IMR-90 (cell line): Measurements from ENCODE around the gene ZDHHC7. TPM values are rescaled to one million over a fixed set of nuclear protein-coding genes. Genes with fewer than 3 reads are reported as not detected.

Experiments
- ATAC-seq: fragments of 200-7000 bp; cut with Tn5 transposase; 2 replicates; pipeline ENCODE4 v1.9.1; 2020; ENCODE audit warnings: low read depth, mild to moderate bottlenecking, moderate library complexity
- BruUV-seq: library from RNA; stranded (reverse); fragments of 400-500 nt; replicated peaks from 2 replicates; lab custom pipeline; 2021; lab: Mats Ljungman, UMichigan
- CTCF ChIA-PET: fragments of 300-600 bp; formaldehyde crosslinking; extraction: SDS; loops from one replicate; lab custom pipeline; 2021; ENCODE audit warnings: antibody characterized with exemption; lab: Yijun Ruan, JAX
- POLR2A ChIA-PET: fragments of 300-600 bp; sonication (Branson Sonifier 250); formaldehyde crosslinking; loops from one replicate; lab custom pipeline; 2022; ENCODE audit warnings: antibody characterized with exemption; ENCODE audit not compliant: unreplicated experiment; lab: Charles Lee
- DNase-seq: peaks from one replicate; pipeline ENCODE4 v3.0.0; 2013
- H2AFZ ChIP-seq: replicated peaks from 2 replicates; pipeline ENCODE3; 2013; ENCODE audit warnings: low read length, mild to moderate bottlenecking; ENCODE audit not compliant: poor library complexity
- H2AK5ac ChIP-seq: 2 replicates; pipeline ENCODE4 v1.6.1; 2013; ENCODE audit warnings: low read depth, low read length, inconsistent platforms
- H2AK9ac ChIP-seq: replicated peaks from 2 replicates; pipeline ENCODE3; 2013; ENCODE audit warnings: mild to moderate bottlenecking, low read depth, low read length, moderate library complexity; ENCODE audit not compliant: poor library complexity
- H2BK120ac ChIP-seq: 2 replicates; pipeline ENCODE4 v1.6.1; 2013; ENCODE audit warnings: low read depth, low read length, inconsistent platforms
- H2BK15ac ChIP-seq: 3 replicates; pipeline ENCODE4 v1.6.1; 2013; ENCODE audit warnings: low read depth, low read length, inconsistent platforms
- H2BK20ac ChIP-seq: 2 replicates; pipeline ENCODE4 v1.6.1; 2013; ENCODE audit warnings: low read depth, mild to moderate bottlenecking, inconsistent platforms, low read length, moderate library complexity
- H2BK5ac ChIP-seq: 2 replicates; pipeline ENCODE4 v1.6.1; 2013; ENCODE audit warnings: mild to moderate bottlenecking, low read depth, low read length, inconsistent platforms; ENCODE audit not compliant: poor library complexity, severe bottlenecking
- H3K14ac ChIP-seq: replicated peaks from 2 replicates; pipeline ENCODE4 v1.6.1; 2013; ENCODE audit warnings: low read depth, low read length, inconsistent platforms
- H3K18ac ChIP-seq: 2 replicates; pipeline ENCODE4 v1.6.1; 2013; ENCODE audit warnings: low read depth, low read length, control low read depth
- H3K23ac ChIP-seq: 2 replicates; pipeline ENCODE4 v1.6.1; 2013; ENCODE audit warnings: low read depth, low read length, inconsistent platforms
- H3K27ac ChIP-seq: 2 replicates; pipeline ENCODE4 v1.5.1; 2013; ENCODE audit warnings: mild to moderate bottlenecking, control low read depth, low read length; ENCODE audit not compliant: insufficient read depth
- H3K27me3 ChIP-seq: 2 replicates; pipeline ENCODE4 v1.6.1; 2013; ENCODE audit warnings: low read length; ENCODE audit not compliant: control insufficient read depth, insufficient read depth
- H3K36me3 ChIP-seq: 2 replicates; pipeline ENCODE4 v1.6.1; 2013; ENCODE audit warnings: low read length, mixed read lengths; ENCODE audit not compliant: control insufficient read depth, insufficient read depth
- H3K4ac ChIP-seq: 2 replicates; pipeline ENCODE4 v1.6.1; 2013; ENCODE audit warnings: low read depth, low read length, inconsistent platforms
- H3K4me1 ChIP-seq: 2 replicates; pipeline ENCODE4 v1.6.1; 2013; ENCODE audit warnings: low read length, mixed read lengths; ENCODE audit not compliant: control insufficient read depth, insufficient read depth
- H3K4me2 ChIP-seq: 2 replicates; pipeline ENCODE4 v1.6.1; 2013; ENCODE audit warnings: low read depth, mild to moderate bottlenecking, control low read depth, low read length, moderate library complexity
- H3K4me3 ChIP-seq: 2 replicates; pipeline ENCODE4 v1.5.1; 2013; ENCODE audit warnings: low read depth, mild to moderate bottlenecking, control low read depth, low read length, moderate library complexity; ENCODE audit not compliant: insufficient read depth
- H3K56ac ChIP-seq: 2 replicates; pipeline ENCODE4 v1.6.1; 2013; ENCODE audit warnings: low read length, inconsistent platforms; ENCODE audit not compliant: insufficient read depth; ENCODE audit errors: extremely low read depth
- H3K79me1 ChIP-seq, 2 experiments: 2 replicates each; pipeline ENCODE4 v1.6.1; 2013; ENCODE audit warnings: low read length in 2 of 2, inconsistent platforms in 1 of 2, low read depth in 1 of 2
- H3K9ac ChIP-seq: 2 replicates; pipeline ENCODE4 v1.6.1; 2013; ENCODE audit warnings: low read depth, low read length, control low read depth
- H3K9me1 ChIP-seq: 2 replicates; pipeline ENCODE4 v1.6.1; 2013; ENCODE audit warnings: low read length, inconsistent platforms; ENCODE audit not compliant: insufficient read depth
- H3K9me3 ChIP-seq: 2 replicates; pipeline ENCODE4 v1.6.1; 2013; ENCODE audit warnings: low read length; ENCODE audit not compliant: control insufficient read depth, insufficient read depth
- H4K20me1 ChIP-seq: 2 replicates; pipeline ENCODE4 v1.6.1; 2013; ENCODE audit warnings: low read length, inconsistent platforms; ENCODE audit not compliant: insufficient read depth
- H4K5ac ChIP-seq: 2 replicates; pipeline ENCODE4 v1.6.1; 2013; ENCODE audit warnings: mild to moderate bottlenecking, low read depth, low read length, control low read depth
- H4K8ac ChIP-seq, 2 experiments: 2 replicates each; pipeline ENCODE4 v1.6.1; 2013; ENCODE audit warnings: low read depth in 2 of 2, low read length in 2 of 2, control low read depth in 1 of 2, inconsistent platforms in 1 of 2
- H4K91ac ChIP-seq: 2 replicates; pipeline ENCODE4 v1.6.1; 2013; ENCODE audit warnings: low read depth, low read length, inconsistent platforms; ENCODE audit not compliant: insufficient read depth
- BHLHE40 ChIP-seq: fragments of 150-350 bp; IDR thresholded peaks from 2 replicates; pipeline ENCODE4 v1.6.1; 2016; ENCODE audit warnings: mild to moderate bottlenecking, low read depth, low read length
- CEBPB ChIP-seq: IDR thresholded peaks from 2 replicates; pipeline ENCODE4 v1.6.1; 2012; ENCODE audit warnings: low read depth, low read length, improper control_type of control experiment
- CHD1 ChIP-seq: IDR thresholded peaks from 2 replicates; pipeline ENCODE4 v1.6.1; 2012; ENCODE audit warnings: low read depth, low read length, improper control_type of control experiment
- FOS ChIP-seq: fragments of 150-350 bp; IDR thresholded peaks from 2 replicates; pipeline ENCODE4 v1.6.1; 2016; ENCODE audit warnings: low read depth, low read length
- MAFK ChIP-seq: IDR thresholded peaks from 2 replicates; pipeline ENCODE4 v1.6.1; 2012; ENCODE audit warnings: low read depth, low read length, improper control_type of control experiment
- MAZ ChIP-seq: IDR thresholded peaks from 2 replicates; pipeline ENCODE4 v1.6.1; 2012; ENCODE audit warnings: low read depth, mild to moderate bottlenecking, low read length, improper control_type of control experiment, moderate library complexity, borderline replicate concordance
- MXI1 ChIP-seq: IDR thresholded peaks from 2 replicates; pipeline ENCODE4 v1.6.1; 2012; ENCODE audit warnings: low read depth, mild to moderate bottlenecking, low read length, moderate library complexity, borderline replicate concordance
- NFE2L2 ChIP-seq: fragments of 150-350 bp; IDR thresholded peaks from 2 replicates; pipeline ENCODE4 v1.6.1; 2016; ENCODE audit warnings: low read depth, mild to moderate bottlenecking, low read length
- POLR2A ChIP-seq: IDR thresholded peaks from 2 replicates; pipeline ENCODE4 v1.6.1; 2012; ENCODE audit warnings: mild to moderate bottlenecking, low read depth, low read length
- RAD21 ChIP-seq: IDR thresholded peaks from 2 replicates; pipeline ENCODE4 v1.6.1; 2012; ENCODE audit warnings: low read length, improper control_type of control experiment
- RCOR1 ChIP-seq: IDR thresholded peaks from 2 replicates; pipeline ENCODE4 v1.6.1; 2012; ENCODE audit warnings: mild to moderate bottlenecking, low read length, improper control_type of control experiment; ENCODE audit not compliant: insufficient replicate concordance
- RFX5 ChIP-seq: IDR thresholded peaks from 2 replicates; pipeline ENCODE4 v1.8.0; 2012; ENCODE audit warnings: low read depth, mild to moderate bottlenecking, low read length, moderate library complexity
- SMC3 ChIP-seq: fragments of 150-350 bp; IDR thresholded peaks from 2 replicates; pipeline ENCODE4 v1.6.1; 2016; ENCODE audit warnings: low read depth, mild to moderate bottlenecking, antibody characterized with exemption, low read length, moderate library complexity
- WGBS, 2 experiments: methylation state at CpG; one replicate each; pipeline versions ENCODE4 v1.1.5 to v1.1.7; 2013; ENCODE audit warnings: missing lambda C conversion rate in 2 of 2; ENCODE audit not compliant: insufficient read length in 1 of 2; ENCODE audit errors: extremely low coverage in 2 of 2; 5-methylcytosine and 5-hydroxymethylcytosine counted together
- dilution Hi-C: fragments of 300-500 bp; cut with HindIII; formaldehyde crosslinking; loops from one replicate; pipeline ENCODE4 v1.14.3; 2018; ENCODE audit warnings: low sequenced_read_pairs; ENCODE audit not compliant: unreplicated experiment
- in situ Hi-C: fragments of 300-500 bp; cut with MboI; formaldehyde crosslinking; loops from 3 replicates; pipeline ENCODE4 v1.14.3; 2019; ENCODE audit warnings: low sequenced_read_pairs, inconsistent platforms, mixed read lengths
- intact Hi-C: fragments of 100-400 bp; cut with micrococcal nuclease; formaldehyde crosslinking; loops from 2 replicates; pipeline ENCODE4 v1.10.0; 2022
- polyA plus RNA-seq, 3 experiments: library from polyadenylated mRNA; depleted of rRNA; stranded (reverse); fragments of >200 nt; gene quantifications; 2 replicates each; pipeline ENCODE4 v1.2.3, GENCODE V29; 2012; ENCODE audit warnings: low replicate concordance in 1 of 3
- total RNA-seq: library from RNA; depleted of rRNA; stranded (reverse); fragments of >200 nt; gene quantifications from 2 replicates; pipeline ENCODE4 v1.2.3, GENCODE V29; 2012
- TF ChIP-seq, protein P1 (sequence below): fragments of 150-350 bp; IDR thresholded peaks from 2 replicates; pipeline ENCODE4 v1.6.1; 2016; ENCODE audit warnings: low read depth, mild to moderate bottlenecking, low read length, moderate library complexity, borderline replicate concordance
- TF ChIP-seq, protein P2 (sequence below): fragments of 150-350 bp; IDR thresholded peaks from 2 replicates; pipeline ENCODE4 v1.6.1; 2017; ENCODE audit warnings: mild to moderate bottlenecking, antibody characterized with exemption, low read length, low read depth
- TF ChIP-seq, protein P3 (sequence below): conservative IDR thresholded peaks from 2 replicates; pipeline ENCODE4 v1.5.1; 2012; ENCODE audit warnings: mild to moderate bottlenecking, low read depth, low read length, improper control_type of control experiment

ZDHHC7 gene
- total and polyA plus RNA-seq, 2 of the 4 experiments (the other 2 are of a cell fraction): 80.1 to 97.1 TPM

DNA sequence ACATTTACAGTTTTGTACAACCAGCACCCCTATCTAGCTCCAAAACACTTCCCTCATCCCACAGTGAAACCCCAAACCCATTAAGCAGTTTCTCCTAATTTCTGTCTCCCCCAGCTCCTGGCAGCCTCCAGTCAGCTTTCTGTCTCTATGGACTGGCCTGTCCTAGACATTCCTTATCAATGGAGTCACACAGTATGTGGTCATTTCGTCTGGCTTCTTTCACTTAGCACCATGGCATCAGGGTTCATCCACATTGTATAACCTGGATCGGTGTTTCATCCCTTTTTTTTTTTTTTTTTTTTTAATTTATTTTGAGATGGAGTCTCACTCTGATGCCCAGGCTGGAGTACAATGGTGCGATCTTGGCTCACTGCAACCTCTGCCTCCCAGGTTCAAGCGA is 68.5 kb downstream of the ZDHHC7 start:
- H2AK9ac ChIP-seq: no peak overlapping the region
- no TSS peak for BruUV-seq
- H2AK5ac ChIP-seq: no peak overlapping the region
- no peak overlapping the region for H4K8ac ChIP-seq
- H4K5ac ChIP-seq: no peak overlapping the region
- H3K9ac ChIP-seq: no peak overlapping the region
- H3K56ac ChIP-seq: no peak overlapping the region
- H3K9me1 ChIP-seq: 0 out of 2 replicates have a peak, but pooled peaks cover 5% of the 10 kb centered on the region
- CTCF ChIA-PET: no interaction called here
- no peak overlapping the region for H2BK15ac ChIP-seq
- H3K4me1 ChIP-seq: peaks cover 4% of the 10 kb centered on the region; the same call in 1 of the 2 replicates
- no peak overlapping the region for H3K4me3 ChIP-seq
- no peaks in the 10 kb centered on the region for H4K20me1 ChIP-seq
- ATAC-seq: no peak
- no peak overlapping the region for H3K18ac ChIP-seq
- intact Hi-C loops (no loop called here), in situ Hi-C loops (no loop called here), dilution Hi-C loops (no loop called here)
- no peak for DNase-seq
- TF ChIP-seq CHD1 (no peak), FOS (no peak), RCOR1 (no peak), MAZ (no peak), MXI1 (no peak), RFX5 (no peak), BHLHE40 (no peak), MAFK (no peak), NFE2L2 (no peak), SMC3 (no peak), CEBPB (no peak), POLR2A (no peak), RAD21 (no peak)
- TF ChIP-seq, protein P1, sequence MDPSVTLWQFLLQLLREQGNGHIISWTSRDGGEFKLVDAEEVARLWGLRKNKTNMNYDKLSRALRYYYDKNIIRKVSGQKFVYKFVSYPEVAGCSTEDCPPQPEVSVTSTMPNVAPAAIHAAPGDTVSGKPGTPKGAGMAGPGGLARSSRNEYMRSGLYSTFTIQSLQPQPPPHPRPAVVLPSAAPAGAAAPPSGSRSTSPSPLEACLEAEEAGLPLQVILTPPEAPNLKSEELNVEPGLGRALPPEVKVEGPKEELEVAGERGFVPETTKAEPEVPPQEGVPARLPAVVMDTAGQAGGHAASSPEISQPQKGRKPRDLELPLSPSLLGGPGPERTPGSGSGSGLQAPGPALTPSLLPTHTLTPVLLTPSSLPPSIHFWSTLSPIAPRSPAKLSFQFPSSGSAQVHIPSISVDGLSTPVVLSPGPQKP: no peak
- TF ChIP-seq, protein P2, sequence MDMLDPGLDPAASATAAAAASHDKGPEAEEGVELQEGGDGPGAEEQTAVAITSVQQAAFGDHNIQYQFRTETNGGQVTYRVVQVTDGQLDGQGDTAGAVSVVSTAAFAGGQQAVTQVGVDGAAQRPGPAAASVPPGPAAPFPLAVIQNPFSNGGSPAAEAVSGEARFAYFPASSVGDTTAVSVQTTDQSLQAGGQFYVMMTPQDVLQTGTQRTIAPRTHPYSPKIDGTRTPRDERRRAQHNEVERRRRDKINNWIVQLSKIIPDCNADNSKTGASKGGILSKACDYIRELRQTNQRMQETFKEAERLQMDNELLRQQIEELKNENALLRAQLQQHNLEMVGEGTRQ: no peak
- TF ChIP-seq, protein P3, sequence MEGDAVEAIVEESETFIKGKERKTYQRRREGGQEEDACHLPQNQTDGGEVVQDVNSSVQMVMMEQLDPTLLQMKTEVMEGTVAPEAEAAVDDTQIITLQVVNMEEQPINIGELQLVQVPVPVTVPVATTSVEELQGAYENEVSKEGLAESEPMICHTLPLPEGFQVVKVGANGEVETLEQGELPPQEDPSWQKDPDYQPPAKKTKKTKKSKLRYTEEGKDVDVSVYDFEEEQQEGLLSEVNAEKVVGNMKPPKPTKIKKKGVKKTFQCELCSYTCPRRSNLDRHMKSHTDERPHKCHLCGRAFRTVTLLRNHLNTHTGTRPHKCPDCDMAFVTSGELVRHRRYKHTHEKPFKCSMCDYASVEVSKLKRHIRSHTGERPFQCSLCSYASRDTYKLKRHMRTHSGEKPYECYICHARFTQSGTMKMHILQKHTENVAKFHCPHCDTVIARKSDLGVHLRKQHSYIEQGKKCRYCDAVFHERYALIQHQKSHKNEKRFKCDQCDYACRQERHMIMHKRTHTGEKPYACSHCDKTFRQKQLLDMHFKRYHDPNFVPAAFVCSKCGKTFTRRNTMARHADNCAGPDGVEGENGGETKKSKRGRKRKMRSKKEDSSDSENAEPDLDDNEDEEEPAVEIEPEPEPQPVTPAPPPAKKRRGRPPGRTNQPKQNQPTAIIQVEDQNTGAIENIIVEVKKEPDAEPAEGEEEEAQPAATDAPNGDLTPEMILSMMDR: no peak
- H3K79me1 ChIP-seq: no peaks in the 10 kb centered on the region
- no peak overlapping the region for H2BK120ac ChIP-seq
- no peak overlapping the region for H3K23ac ChIP-seq
- no peak overlapping the region for H3K4ac ChIP-seq
- H2BK20ac ChIP-seq: no peak overlapping the region
- WGBS, 2 experiments: no CpG with 5 or more reads among the region's 4 CpGs
- no peaks in the 10 kb centered on the region for H3K27me3 ChIP-seq
- no peak overlapping the region for H4K91ac ChIP-seq
- H3K9me3 ChIP-seq: peaks cover 4% of the 10 kb centered on the region
- no peak overlapping the region for H3K14ac ChIP-seq
- H2AFZ ChIP-seq: no peak overlapping the region
- H3K27ac ChIP-seq: no peak overlapping the region
- H3K36me3 ChIP-seq: no peaks in the 10 kb centered on the region
- POLR2A ChIA-PET: no interaction called here
- no peak overlapping the region for H2BK5ac ChIP-seq
- H3K4me2 ChIP-seq: no peak overlapping the region
